Astrocyte (in vitro differentiated cells and primary cell): ENCODE measurements around the gene MAPK11. TPM values are rescaled to one million over a fixed set of nuclear protein-coding genes. Genes with fewer than 3 reads are reported as not detected.

Source experiments
- DNase-seq: peaks from one replicate; pipeline ENCODE4 v3.0.0-alpha.2; 2010; ENCODE audit warnings: low read depth
- FAIRE-seq: peaks from 2 replicates; lab custom pipeline; 2011; peaks lifted over from hg19 to GRCh38; lab: Jason Lieb, UNC
- H2AFZ ChIP-seq: 2 replicates; pipeline ENCODE4 v1.6.0; 2012; ENCODE audit warnings: low read depth, low read length, inconsistent platforms
- H3K27ac ChIP-seq: 2 replicates; pipeline ENCODE4 v1.5.1; 2011; ENCODE audit warnings: low read depth, low read length, inconsistent platforms
- H3K27me3 ChIP-seq: 2 replicates; pipeline ENCODE4 v1.6.0; 2011; ENCODE audit warnings: low read length, inconsistent platforms; ENCODE audit not compliant: insufficient read depth
- H3K36me3 ChIP-seq: 2 replicates; pipeline ENCODE4 v1.5.1; 2011; ENCODE audit warnings: low read length, inconsistent platforms; ENCODE audit not compliant: insufficient read depth
- H3K4me1 ChIP-seq: 2 replicates; pipeline ENCODE4 v1.5.1; 2011; ENCODE audit warnings: low read length, inconsistent platforms; ENCODE audit not compliant: insufficient read depth
- H3K4me2 ChIP-seq: 2 replicates; pipeline ENCODE4 v1.6.0; 2012; ENCODE audit warnings: low read length, inconsistent platforms
- H3K4me3 ChIP-seq: 2 replicates; pipeline ENCODE4 v1.5.1; 2011; ENCODE audit warnings: low read depth, mild to moderate bottlenecking, low read length, inconsistent platforms; ENCODE audit not compliant: insufficient read depth
- H3K79me2 ChIP-seq: 2 replicates; pipeline ENCODE4 v1.6.0; 2012; ENCODE audit warnings: mild to moderate bottlenecking, low read length, inconsistent platforms; ENCODE audit not compliant: insufficient read depth
- H3K9ac ChIP-seq: 2 replicates; pipeline ENCODE4 v1.6.0; 2012; ENCODE audit warnings: mild to moderate bottlenecking, low read length, inconsistent platforms
- H3K9me3 ChIP-seq: 2 replicates; pipeline ENCODE4 v1.5.1; 2012; ENCODE audit warnings: low read depth, mild to moderate bottlenecking, low read length, inconsistent platforms; ENCODE audit not compliant: insufficient read depth
- H4K20me1 ChIP-seq: 2 replicates; pipeline ENCODE4 v1.6.0; 2012; ENCODE audit warnings: low read length, inconsistent platforms; ENCODE audit not compliant: insufficient read depth
- H3K27ac Mint-ChIP-seq: one replicate; pipeline ENCODE4 v1.8.0; 2021; ENCODE audit warnings: mild to moderate bottlenecking, mixed read lengths; ENCODE audit not compliant: unreplicated experiment
- H3K27me3 Mint-ChIP-seq: one replicate; pipeline ENCODE4 v1.8.0; 2021; ENCODE audit warnings: low read depth, mixed read lengths; ENCODE audit not compliant: unreplicated experiment
- H3K36me3 Mint-ChIP-seq: one replicate; pipeline ENCODE4 v1.8.0; 2021; ENCODE audit warnings: low read depth, mixed read lengths; ENCODE audit not compliant: unreplicated experiment
- H3K4me1 Mint-ChIP-seq: one replicate; pipeline ENCODE4 v1.8.0; 2021; ENCODE audit warnings: low read depth, mixed read lengths; ENCODE audit not compliant: unreplicated experiment
- H3K4me3 Mint-ChIP-seq: one replicate; pipeline ENCODE4 v1.8.0; 2021; ENCODE audit warnings: mild to moderate bottlenecking, moderate library complexity, mixed read lengths; ENCODE audit not compliant: unreplicated experiment
- H3K9me3 Mint-ChIP-seq: one replicate; pipeline ENCODE4 v1.8.0; 2021; ENCODE audit warnings: mild to moderate bottlenecking, mixed read lengths; ENCODE audit not compliant: unreplicated experiment
- EZH2 ChIP-seq: IDR thresholded peaks from 2 replicates; pipeline ENCODE4 v1.6.1; 2012; ENCODE audit warnings: mild to moderate bottlenecking, low read length, inconsistent platforms; ENCODE audit not compliant: insufficient read depth
- total RNA-seq: library from RNA; stranded (reverse); gene quantifications from 2 replicates; pipeline ENCODE4 v1.2.1, GENCODE V29; 2021
- TF ChIP-seq, protein P1 (sequence below): IDR thresholded peaks from 2 replicates; pipeline ENCODE4 v1.5.1; 2011; ENCODE audit warnings: low read depth, mild to moderate bottlenecking, inconsistent platforms, low read length, moderate library complexity; ENCODE audit not compliant: insufficient read depth

Gene MAPK11
- total RNA-seq, 1 donor from 2014 or later, result 19.6 TPM

DNA sequence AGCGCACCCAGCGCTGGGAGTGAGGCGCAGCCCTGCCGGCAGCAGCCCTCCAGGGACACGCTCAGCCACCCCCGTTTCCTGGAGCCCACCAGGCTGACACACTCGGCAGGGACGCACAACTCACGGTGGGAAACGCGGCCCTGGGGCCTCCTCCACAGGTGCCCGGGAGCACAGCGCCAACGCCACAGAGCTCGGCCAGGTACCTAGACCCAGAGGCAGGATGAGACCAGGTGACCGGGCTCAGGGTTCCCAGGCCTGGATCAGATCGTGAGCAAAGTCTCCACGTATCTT is 43.4 kb downstream of the MAPK11 start:
- H3K4me1 Mint-ChIP-seq, result peaks cover 2% of the 10 kb centered on the region
- no peak for FAIRE-seq

DNA sequence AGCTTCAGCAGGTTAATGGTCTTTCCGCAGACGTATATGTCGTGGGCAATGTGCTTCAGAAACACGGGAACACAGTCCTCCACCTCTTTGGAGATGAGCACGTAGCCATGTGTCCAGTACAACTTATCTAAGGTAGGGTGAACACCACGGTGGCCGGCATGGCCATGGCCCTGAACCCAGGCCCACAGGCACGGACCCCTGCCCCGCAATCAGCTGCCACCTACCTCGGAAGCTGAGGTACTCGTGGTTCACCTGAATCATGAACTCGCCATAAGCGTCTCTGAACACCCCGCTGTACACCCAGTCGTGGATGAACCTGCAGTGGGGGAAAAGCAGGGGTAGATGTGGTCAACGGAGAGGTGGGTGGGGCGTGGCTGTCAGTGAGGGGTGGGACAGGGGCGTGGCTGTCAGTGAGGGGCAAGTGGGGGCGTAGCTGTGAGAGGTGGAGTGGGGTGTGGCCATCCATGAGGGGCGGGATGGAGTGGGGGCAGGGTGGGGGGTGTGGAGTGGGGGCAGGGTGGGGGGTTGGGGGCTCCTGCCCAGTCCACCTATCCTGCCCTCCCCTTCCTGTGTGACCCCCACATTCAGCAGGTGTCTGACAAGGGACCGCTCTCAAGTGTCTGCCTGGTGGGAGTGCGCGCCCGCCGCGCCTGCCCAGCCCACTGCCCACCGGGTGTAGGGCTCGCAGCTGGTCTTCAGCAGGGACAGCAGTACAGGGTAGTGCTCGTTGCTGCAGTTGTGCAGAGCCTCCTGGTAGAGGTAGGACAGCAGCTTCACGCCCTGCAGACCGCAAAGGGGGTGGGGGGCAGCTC is 43.9 kb downstream of the MAPK11 start:
- Histone ChIP-seq H3K27ac (no peak overlapping the region), H3K4me3 (no peak overlapping the region), H3K9me3 (no peaks in the 10 kb centered on the region), H3K4me2 (no peak overlapping the region), H3K79me2 (no peaks in the 10 kb centered on the region), H3K9ac (no peak overlapping the region), H3K27me3 (no peaks in the 10 kb centered on the region), H3K36me3 (peaks cover 7% of the 10 kb centered on the region), H3K4me1 (no peaks in the 10 kb centered on the region), H2AFZ (no peak overlapping the region), H4K20me1 (peaks cover 36% of the 10 kb centered on the region)
- DNase-seq (no peak), FAIRE-seq (no peak)
- H3K4me1 Mint-ChIP-seq, result peaks cover 2% of the 10 kb centered on the region
- peaks cover 20% of the 10 kb centered on the region for H3K36me3 Mint-ChIP-seq
- H3K27ac Mint-ChIP-seq, result no peak overlapping the region
- H3K4me3 Mint-ChIP-seq, result no peak overlapping the region
- no peaks in the 10 kb centered on the region for H3K9me3 Mint-ChIP-seq
- TF ChIP-seq, protein P1, sequence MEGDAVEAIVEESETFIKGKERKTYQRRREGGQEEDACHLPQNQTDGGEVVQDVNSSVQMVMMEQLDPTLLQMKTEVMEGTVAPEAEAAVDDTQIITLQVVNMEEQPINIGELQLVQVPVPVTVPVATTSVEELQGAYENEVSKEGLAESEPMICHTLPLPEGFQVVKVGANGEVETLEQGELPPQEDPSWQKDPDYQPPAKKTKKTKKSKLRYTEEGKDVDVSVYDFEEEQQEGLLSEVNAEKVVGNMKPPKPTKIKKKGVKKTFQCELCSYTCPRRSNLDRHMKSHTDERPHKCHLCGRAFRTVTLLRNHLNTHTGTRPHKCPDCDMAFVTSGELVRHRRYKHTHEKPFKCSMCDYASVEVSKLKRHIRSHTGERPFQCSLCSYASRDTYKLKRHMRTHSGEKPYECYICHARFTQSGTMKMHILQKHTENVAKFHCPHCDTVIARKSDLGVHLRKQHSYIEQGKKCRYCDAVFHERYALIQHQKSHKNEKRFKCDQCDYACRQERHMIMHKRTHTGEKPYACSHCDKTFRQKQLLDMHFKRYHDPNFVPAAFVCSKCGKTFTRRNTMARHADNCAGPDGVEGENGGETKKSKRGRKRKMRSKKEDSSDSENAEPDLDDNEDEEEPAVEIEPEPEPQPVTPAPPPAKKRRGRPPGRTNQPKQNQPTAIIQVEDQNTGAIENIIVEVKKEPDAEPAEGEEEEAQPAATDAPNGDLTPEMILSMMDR, result no peak
- no peak for TF ChIP-seq EZH2
- no peaks in the 10 kb centered on the region for H3K27me3 Mint-ChIP-seq

More for the DNA sequence above, 43.4 kb downstream of the MAPK11 start:
- Mint-ChIP-seq H3K27ac (no peak overlapping the region), H3K9me3 (no peaks in the 10 kb centered on the region), H3K27me3 (no peaks in the 10 kb centered on the region), H3K4me3 (no peak overlapping the region), H3K36me3 (peaks cover 20% of the 10 kb centered on the region)
- Histone ChIP-seq H3K79me2 (no peaks in the 10 kb centered on the region), H2AFZ (no peak overlapping the region), H4K20me1 (peaks cover 36% of the 10 kb centered on the region), H3K4me1 (no peaks in the 10 kb centered on the region), H3K36me3 (peaks cover 7% of the 10 kb centered on the region), H3K9ac (no peak overlapping the region), H3K4me3 (no peak overlapping the region), H3K27me3 (no peaks in the 10 kb centered on the region), H3K27ac (no peak overlapping the region), H3K9me3 (no peaks in the 10 kb centered on the region), H3K4me2 (no peak overlapping the region)
- DNase-seq, result no peak
- no peak for TF ChIP-seq EZH2
- TF ChIP-seq, protein P1, result no peak

DNA sequence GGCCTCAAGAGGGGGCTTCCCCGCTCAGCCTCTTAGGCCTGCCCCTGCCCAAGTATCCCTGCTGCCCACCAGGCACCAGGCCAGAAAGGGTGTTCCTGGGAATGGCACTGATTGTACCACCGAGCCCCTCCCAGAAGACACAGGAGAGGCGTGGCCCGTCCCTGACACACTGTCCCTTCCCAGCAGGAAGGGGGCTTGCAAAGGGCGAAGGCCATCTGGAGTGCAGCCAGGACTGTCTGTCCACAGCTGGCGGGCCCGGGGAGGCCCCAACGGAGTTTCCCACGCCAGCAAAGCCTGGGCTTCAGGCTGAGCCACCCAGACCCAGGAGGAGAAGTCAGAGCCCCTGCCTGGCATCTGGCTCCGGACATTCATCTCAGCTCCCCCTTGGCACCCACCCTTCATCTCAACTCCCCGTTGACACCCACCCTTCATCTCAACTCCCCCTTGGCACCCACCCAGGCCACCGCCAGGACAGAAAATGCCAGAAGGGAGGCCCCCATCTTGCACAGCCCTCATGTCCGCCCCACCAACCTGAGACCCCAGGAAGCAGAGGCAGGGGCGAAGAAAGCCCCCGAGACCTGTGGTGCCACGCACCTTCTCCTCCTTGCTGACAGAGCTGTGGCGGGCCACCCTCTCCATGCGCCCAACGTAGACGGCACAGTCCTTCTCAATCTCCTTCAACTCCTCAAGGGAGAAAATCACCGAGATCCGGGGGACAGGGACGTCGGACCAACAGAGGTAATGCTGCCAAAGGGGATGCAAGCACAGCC is 44.8 kb downstream of the MAPK11 start:
- no peak overlapping the region for H3K27ac ChIP-seq
- Mint-ChIP-seq H3K4me1 (peaks cover 2% of the 10 kb centered on the region), H3K9me3 (no peaks in the 10 kb centered on the region), H3K4me3 (no peak overlapping the region), H3K27ac (no peak overlapping the region), H3K36me3 (peaks cover 20% of the 10 kb centered on the region), H3K27me3 (no peaks in the 10 kb centered on the region)
- peaks cover 7% of the 10 kb centered on the region for H3K36me3 ChIP-seq
- FAIRE-seq, result no peak
- H2AFZ ChIP-seq, result no peak overlapping the region
- H3K4me2 ChIP-seq, result no peak overlapping the region
- H3K9me3 ChIP-seq, result no peaks in the 10 kb centered on the region
- H3K27me3 ChIP-seq, result no peaks in the 10 kb centered on the region
- no peaks in the 10 kb centered on the region for H3K4me1 ChIP-seq
- peaks cover 43% of the 10 kb centered on the region for H4K20me1 ChIP-seq
- H3K79me2 ChIP-seq, result no peaks in the 10 kb centered on the region
- TF ChIP-seq EZH2, result no peak
- TF ChIP-seq, protein P1, result no peak
- no peak overlapping the region for H3K4me3 ChIP-seq
- DNase-seq, result no peak
- no peak overlapping the region for H3K9ac ChIP-seq
